Mucosa of descending colon (tissue), 3 donors: ENCODE data around the gene TBXA2R. TPM values are rescaled to one million over a fixed set of nuclear protein-coding genes. Genes with fewer than 3 reads are reported as not detected.
"Not testable (repeated sequence)": the region's sequence is repeated elsewhere in the genome, so short reads cannot be mapped to it uniquely, and the experiment has no call there.

ENCODE experiments used
- ATAC-seq: fragments of 200-7000 bp; cut with Tn5 transposase; one replicate; pipeline ENCODE4 v1.9.1; 2020; ENCODE audit warnings: mild to moderate bottlenecking, moderate library complexity
- DNase-seq, 3 donors: peaks; one replicate each; pipeline ENCODE4 v3.0.0-alpha.2; 2020
- H3K36me3 ChIP-seq: fragments of 200-600 bp; one replicate; pipeline ENCODE4 v1.8.0; 2021; ENCODE audit warnings: low read depth, mild to moderate bottlenecking
- H3K4me1 ChIP-seq: fragments of 200-600 bp; one replicate; pipeline ENCODE4 v1.8.0; 2021; ENCODE audit warnings: low read depth, mild to moderate bottlenecking
- H3K4me3 ChIP-seq: fragments of 200-600 bp; one replicate; pipeline ENCODE4 v1.8.0; 2021; ENCODE audit warnings: mild to moderate bottlenecking
- H3K9me3 ChIP-seq: fragments of 200-600 bp; one replicate; pipeline ENCODE4 v1.8.0; 2021; ENCODE audit warnings: mild to moderate bottlenecking
- intact Hi-C, 2 donors: fragments of 100-400 bp; cut with DNase I in 1 of 2; cut with micrococcal nuclease in 1 of 2; formaldehyde crosslinking; loops; one replicate each; pipeline versions ENCODE4 v1.11.0 to v1.11.1; 2022; cut with DNase I, micrococcal nuclease
- total RNA-seq, 3 donors: library from RNA; stranded (reverse); fragmentation: NEBNext Ultra II Directional in 2 of 3; extraction: Animal tissue kit (Norgen Biotek cat#: 25700) in 2 of 3; gene quantifications; one replicate each; pipeline versions ENCODE4 v1.2.1 to v1.2.4, GENCODE V29; 2021 to 2023
- TF ChIP-seq, protein P1 (sequence below): fragments of 200-600 bp; IDR thresholded peaks from one replicate; pipeline ENCODE4 v1.8.0; 2022; ENCODE audit warnings: antibody characterized with exemption, mild to moderate bottlenecking
- donor health status: DM: no; HTN: no; CAD: no; lungs with moderate emphysema.
- donor health status: DM: no; HTN: no; CAD: no.
- donor health status: DM: no; HTN: yes; CAD: no.

The TBXA2R gene
- total RNA-seq, 3 donors from 2014 or later: 0.72 to 2.3 (median 1.1) TPM

DNA sequence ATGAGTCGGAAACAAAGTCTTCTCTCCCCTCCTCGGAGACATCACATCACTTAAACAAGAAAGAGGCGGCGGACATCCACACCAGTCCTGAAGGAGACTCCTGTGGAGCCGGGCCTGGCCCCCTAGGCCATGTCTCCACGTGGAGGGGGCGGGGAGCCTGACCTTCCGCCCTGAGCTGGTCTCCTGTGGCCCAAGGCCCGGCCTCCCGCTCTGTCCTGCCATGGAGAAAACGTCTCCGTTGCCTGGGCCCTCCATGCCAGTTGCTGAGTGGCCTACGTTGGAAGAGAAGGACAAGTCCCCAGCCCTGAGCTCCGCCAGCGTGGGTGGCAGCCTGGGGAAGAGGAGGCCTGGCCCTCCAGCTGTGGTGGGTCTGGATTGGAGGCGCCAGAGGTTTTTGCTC is 25.4 kb upstream of the TBXA2R start:
- intact Hi-C loops: no loop called here
- peak in 1 of 3 donors; percentile 44 for DNase-seq
- Histone ChIP-seq H3K4me3 (no peak overlapping the region), H3K36me3 (no peaks in the 10 kb centered on the region), H3K9me3 (no peaks in the 10 kb centered on the region), H3K4me1 (peaks cover 5% of the 10 kb centered on the region)
- TF ChIP-seq, protein P1, sequence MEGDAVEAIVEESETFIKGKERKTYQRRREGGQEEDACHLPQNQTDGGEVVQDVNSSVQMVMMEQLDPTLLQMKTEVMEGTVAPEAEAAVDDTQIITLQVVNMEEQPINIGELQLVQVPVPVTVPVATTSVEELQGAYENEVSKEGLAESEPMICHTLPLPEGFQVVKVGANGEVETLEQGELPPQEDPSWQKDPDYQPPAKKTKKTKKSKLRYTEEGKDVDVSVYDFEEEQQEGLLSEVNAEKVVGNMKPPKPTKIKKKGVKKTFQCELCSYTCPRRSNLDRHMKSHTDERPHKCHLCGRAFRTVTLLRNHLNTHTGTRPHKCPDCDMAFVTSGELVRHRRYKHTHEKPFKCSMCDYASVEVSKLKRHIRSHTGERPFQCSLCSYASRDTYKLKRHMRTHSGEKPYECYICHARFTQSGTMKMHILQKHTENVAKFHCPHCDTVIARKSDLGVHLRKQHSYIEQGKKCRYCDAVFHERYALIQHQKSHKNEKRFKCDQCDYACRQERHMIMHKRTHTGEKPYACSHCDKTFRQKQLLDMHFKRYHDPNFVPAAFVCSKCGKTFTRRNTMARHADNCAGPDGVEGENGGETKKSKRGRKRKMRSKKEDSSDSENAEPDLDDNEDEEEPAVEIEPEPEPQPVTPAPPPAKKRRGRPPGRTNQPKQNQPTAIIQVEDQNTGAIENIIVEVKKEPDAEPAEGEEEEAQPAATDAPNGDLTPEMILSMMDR: no peak
- no peak for ATAC-seq

DNA sequence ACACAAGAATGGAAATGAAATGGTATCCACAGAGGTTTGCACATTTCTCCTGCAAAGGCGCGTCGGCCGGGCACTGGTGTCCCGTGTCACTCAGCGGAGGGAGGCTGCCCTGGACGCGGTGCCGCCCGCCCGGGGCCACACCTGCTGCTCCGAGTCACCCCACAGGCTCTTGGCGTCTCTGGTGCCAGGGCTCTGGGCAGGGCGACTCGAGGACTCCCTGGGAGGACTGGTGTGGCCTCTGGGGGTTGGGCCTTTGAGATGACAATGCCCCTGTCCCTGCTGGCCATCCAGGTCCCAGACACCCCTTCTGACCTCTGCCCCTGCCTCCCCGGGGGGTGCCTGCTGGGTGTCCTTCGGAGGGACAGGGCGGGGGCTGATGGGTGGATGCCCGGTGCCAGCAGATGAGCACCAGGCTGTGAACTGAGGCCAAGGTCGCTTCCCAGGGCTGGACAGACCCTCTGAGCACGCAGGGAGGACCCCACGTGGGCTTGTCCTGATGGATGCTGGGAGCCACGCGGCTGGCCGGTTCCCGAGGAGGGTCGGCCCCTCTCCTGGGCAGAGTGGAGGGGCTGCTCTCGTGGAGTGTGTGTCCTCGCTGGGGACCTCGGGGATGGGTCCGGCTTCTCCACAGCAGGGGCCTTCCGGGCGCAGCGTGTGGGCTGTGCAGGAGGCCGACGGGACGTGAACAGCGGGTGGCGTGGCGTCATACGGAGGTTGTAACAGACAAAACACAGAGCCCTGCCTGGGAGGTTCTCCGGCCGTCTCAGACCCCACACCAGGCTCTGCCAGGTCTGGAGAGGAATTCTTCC is 24.6 kb upstream of the TBXA2R start:
- peaks cover 7% of the 10 kb centered on the region for H3K4me1 ChIP-seq
- no peaks in the 10 kb centered on the region for H3K9me3 ChIP-seq
- DNase-seq (peak in 1 of 3 donors; percentile 45), ATAC-seq (no peak)
- intact Hi-C loops: no loop called here
- H3K36me3 ChIP-seq: no peaks in the 10 kb centered on the region
- no peak overlapping the region for H3K4me3 ChIP-seq
- TF ChIP-seq, protein P1: no peak

DNA sequence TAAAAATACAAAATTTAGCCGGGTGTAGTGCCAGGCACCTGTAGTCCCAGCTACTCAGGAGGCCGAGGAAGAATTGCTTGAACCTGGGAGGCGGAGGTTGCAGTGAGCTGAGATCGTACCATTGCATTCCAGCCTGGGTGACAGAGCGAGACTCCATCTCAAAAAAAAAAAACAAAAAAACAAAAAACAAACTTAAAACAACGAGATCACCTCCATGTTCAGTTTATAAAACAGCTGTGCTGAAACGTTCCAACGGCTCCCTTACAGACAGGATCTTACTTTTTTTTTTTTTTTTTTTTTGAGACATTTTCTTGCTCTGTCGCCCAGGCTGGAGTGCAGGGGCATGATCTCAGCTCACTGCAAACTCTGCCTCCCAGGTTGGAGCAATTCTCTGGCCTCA is 22.1 kb upstream of the TBXA2R start:
- intact Hi-C loops, DNase-seq, H3K4me3 ChIP-seq, H3K9me3 ChIP-seq, H3K36me3 ChIP-seq, ATAC-seq: not testable (repeated sequence)
- H3K4me1 ChIP-seq: peaks cover 18% of the 10 kb centered on the region

DNA sequence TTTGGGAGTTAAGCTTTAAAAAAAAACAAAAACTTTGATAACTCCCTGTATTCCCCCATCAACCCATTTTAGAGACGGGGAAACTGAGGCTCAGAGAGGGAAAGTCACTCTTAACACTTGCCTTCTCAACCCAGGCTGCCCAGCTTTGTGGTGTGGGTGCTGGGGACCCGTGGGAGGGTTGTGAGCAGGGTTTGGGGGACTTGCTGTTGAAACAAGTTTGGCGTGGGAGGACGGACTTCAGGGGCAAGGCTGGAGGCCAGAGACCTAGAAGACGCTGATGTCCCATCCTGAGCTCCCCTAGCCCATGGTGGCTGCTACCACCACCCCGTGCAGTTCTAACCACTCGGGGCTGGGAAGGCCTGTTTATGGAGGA is 20.7 kb upstream of the TBXA2R start:
- Histone ChIP-seq H3K36me3 (no peaks in the 10 kb centered on the region), H3K9me3 (no peaks in the 10 kb centered on the region), H3K4me3 (no peak overlapping the region), H3K4me1 (peaks cover 18% of the 10 kb centered on the region)
- TF ChIP-seq, protein P1: no peak
- intact Hi-C loops: no loop called here
- DNase-seq (peak in 1 of 3 donors; percentile 48), ATAC-seq (no peak)

DNA sequence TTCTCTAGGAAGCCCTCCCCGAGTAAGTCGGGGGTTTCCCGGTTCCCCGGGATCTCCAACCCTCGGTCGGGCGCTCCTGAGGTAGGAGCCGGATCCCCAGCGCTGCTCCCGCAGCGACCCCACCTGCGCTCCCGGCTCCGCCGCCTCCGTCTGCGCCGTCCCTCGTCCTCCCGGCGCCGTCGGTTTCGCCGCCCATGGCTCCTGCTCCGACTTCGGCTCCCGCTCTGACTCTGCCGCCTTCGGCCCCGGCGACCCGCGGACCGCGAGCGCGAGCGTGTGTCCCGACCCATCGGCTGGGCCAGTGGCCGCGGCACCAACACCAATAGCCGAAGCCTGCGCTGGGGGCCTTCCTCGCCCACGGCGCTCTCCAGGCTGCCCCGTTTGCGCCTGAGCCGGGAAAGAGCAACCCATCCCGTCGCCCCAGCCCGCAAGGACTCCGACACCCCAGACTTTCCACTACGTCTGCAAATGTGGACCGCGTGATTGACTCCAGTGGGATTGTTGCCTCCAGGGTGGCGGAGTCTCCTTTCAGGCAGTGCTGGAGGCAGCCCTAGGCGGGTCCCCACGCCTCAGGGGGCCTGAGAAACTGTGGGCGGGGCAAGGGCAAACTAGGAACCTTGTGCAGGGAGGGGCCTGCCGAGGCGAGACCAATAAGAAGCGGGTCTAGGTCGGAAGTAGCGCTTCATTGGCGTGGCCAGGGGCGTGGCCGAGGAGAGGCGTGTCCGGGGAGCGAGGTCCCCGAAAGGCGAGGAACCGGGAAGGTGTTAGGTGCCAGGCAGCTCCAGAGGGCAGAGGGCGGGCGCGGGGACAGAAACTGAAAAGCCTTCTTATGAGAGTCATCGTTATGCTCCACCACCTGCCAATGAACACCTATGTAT is 20.0 kb upstream of the TBXA2R start, which contains the start of gene CACTIN:
CACTIN (minus strand) TSS at position 318 of the 878 bp plus-strand sequence; CDS start at position 290, 28 bp downstream.
- intact Hi-C loops: no loop called here
- peak; percentile 98 for ATAC-seq
- DNase-seq: peak; percentile 99 to 100 (median 100)
- Histone ChIP-seq H3K9me3 (no peaks in the 10 kb centered on the region), H3K4me3 (peak within 1 kb of the TSS; percentile 96), H3K36me3 (no peaks in the 10 kb centered on the region), H3K4me1 (peaks cover 18% of the 10 kb centered on the region)
- TF ChIP-seq, protein P1: no peak
